ENCODE results near the gene CABLES2. TPM values are rescaled to one million over a fixed set of nuclear protein-coding genes. Genes with fewer than 3 reads are reported as not detected.

Gene CABLES2
- total and polyA plus RNA-seq, 2 donors (not counting 3 experiments of a cell fraction or from before 2014, with no cell fraction given) = 7.8 to 9.9 TPM

GRCh38 chr20:62449951-62450691 is 43.0 kb upstream of the CABLES2 start:
- Histone ChIP-seq H2AFZ (ENCODE audit: low read depth, low read length) (no peak overlapping the region), H3K4me1 (ENCODE audit: control insufficient read depth, extremely low read depth, insufficient read depth, low read length) (no peaks in the 10 kb centered on the region), H3K4me3 (replicated peaks in 1 of 3; ENCODE audit: insufficient read depth in 1 of 3, low read depth in 1 of 3, low read length in 3 of 3) (no peak overlapping the region), H3K79me2 (ENCODE audit: control insufficient read depth, insufficient read depth, low read length) (no peaks in the 10 kb centered on the region), H3K9me1 (replicated peaks; ENCODE audit: control insufficient read depth, extremely low read depth, insufficient read depth, low read length) (no peaks in the 10 kb centered on the region), H3K4me2 (ENCODE audit: insufficient read depth, low read length) (no peak overlapping the region), H3K9me3 (replicated peaks; ENCODE audit: control insufficient read depth, insufficient read depth, low read length) (no peaks in the 10 kb centered on the region), H4K20me1 (replicated peaks; ENCODE audit: control insufficient read depth, extremely low read depth, insufficient read depth, low read length) (no peaks in the 10 kb centered on the region), H3K36me3 (ENCODE audit: control insufficient read depth in 2 of 2, extremely low read depth in 1 of 2, insufficient read depth in 2 of 2, low read length in 2 of 2) (no peaks in the 10 kb centered on the region), H3K27me3 (ENCODE audit: control insufficient read depth in 2 of 2, insufficient read depth in 2 of 2, low read length in 2 of 2) (no peaks in the 10 kb centered on the region), H3K9ac (replicated peaks; ENCODE audit: extremely low read depth, insufficient read depth, low read length) (no peak overlapping the region), H3K27ac (ENCODE audit: insufficient read depth, low read depth, low read length) (no peak overlapping the region)
- dilution Hi-C loops (cut with MboI; ENCODE audit: extremely low pct_ligation_motif_present, low sequenced_read_pairs) = no loop called here
- BruUV-seq (replicated peaks) = no TSS peak
- TF ChIP-seq POLR2AphosphoS5 (IDR thresholded peaks at IDR 0.05; ENCODE audit: insufficient read depth, low read depth, low read length) (no peak), GATA2 (IDR thresholded peaks at IDR 0.05; ENCODE audit: insufficient read depth, insufficient read length, low read depth, low read length) (no peak), MAX (IDR thresholded peaks at IDR 0.05; ENCODE audit: insufficient read depth, insufficient read length) (no peak), POLR2A (IDR thresholded peaks at IDR 0.05; ENCODE audit: low read depth, low read length) (no peak), JUN (IDR thresholded peaks at IDR 0.05; ENCODE audit: borderline replicate concordance, insufficient read depth, insufficient read length, low read depth) (no peak)
- POLR2A ChIA-PET = no interaction called here
- CTCF ChIA-PET = interaction anchor here (0.9 to 1.2 kb wide), 2 partner anchors 17 to 341 kb away, joined by 3 read pairs; no protein-coding TSS in a partner anchor
- DNase-seq (ENCODE audit: low read depth, low spot score) (no peak), FAIRE-seq (no peak)
- intact Hi-C loops (cut with micrococcal nuclease) = no loop called here

- no peaks in the 10 kb centered on the region for H4K20me1 ChIP-seq (replicated peaks; ENCODE audit: control insufficient read depth, extremely low read depth, insufficient read depth, low read length)
- no peak overlapping the region for H3K9ac ChIP-seq (replicated peaks; ENCODE audit: extremely low read depth, insufficient read depth, low read length)
- no peaks in the 10 kb centered on the region for H3K27me3 ChIP-seq (ENCODE audit: control insufficient read depth in 2 of 2, insufficient read depth in 2 of 2, low read length in 2 of 2)
- H3K4me3 ChIP-seq (replicated peaks in 1 of 3; ENCODE audit: insufficient read depth in 1 of 3, low read depth in 1 of 3, low read length in 3 of 3) = no peak overlapping the region
- H3K79me2 ChIP-seq (ENCODE audit: control insufficient read depth, insufficient read depth, low read length) = no peaks in the 10 kb centered on the region
- no peak overlapping the region for H3K27ac ChIP-seq (ENCODE audit: insufficient read depth, low read depth, low read length)
- DNase-seq (ENCODE audit: low read depth, low spot score) = no peak
- H2AFZ ChIP-seq (ENCODE audit: low read depth, low read length) = no peak overlapping the region
- no TSS peak for BruUV-seq (replicated peaks)
- FAIRE-seq = no peak
- H3K9me1 ChIP-seq (replicated peaks; ENCODE audit: control insufficient read depth, extremely low read depth, insufficient read depth, low read length) = no peaks in the 10 kb centered on the region
- dilution Hi-C loops (cut with MboI; ENCODE audit: extremely low pct_ligation_motif_present, low sequenced_read_pairs) = no loop called here
- H3K9me3 ChIP-seq (replicated peaks; ENCODE audit: control insufficient read depth, insufficient read depth, low read length) = no peaks in the 10 kb centered on the region
- no peak overlapping the region for H3K4me2 ChIP-seq (ENCODE audit: insufficient read depth, low read length)
- ChIA-PET POLR2A (no interaction called here), CTCF (no interaction called here)
- intact Hi-C loops (cut with micrococcal nuclease) = no loop called here
- no peaks in the 10 kb centered on the region for H3K4me1 ChIP-seq (ENCODE audit: control insufficient read depth, extremely low read depth, insufficient read depth, low read length)
- no peaks in the 10 kb centered on the region for H3K36me3 ChIP-seq (ENCODE audit: control insufficient read depth in 2 of 2, extremely low read depth in 1 of 2, insufficient read depth in 2 of 2, low read length in 2 of 2)
- TF ChIP-seq JUN (IDR thresholded peaks at IDR 0.05; ENCODE audit: borderline replicate concordance, insufficient read depth, insufficient read length, low read depth) (no peak), POLR2A (IDR thresholded peaks at IDR 0.05; ENCODE audit: low read depth, low read length) (no peak), CTCF (IDR thresholded peaks at IDR 0.05; ENCODE audit: extremely low read depth in 1 of 2, insufficient read depth in 1 of 2, low read depth in 1 of 2, low read length in 2 of 2) (no peak)
Measured at GRCh38 chr20:62448788-62449187, 41.7 kb upstream of the CABLES2 start.
